ENCODE results near the gene POFUT2.

- no peak for TF ChIP-seq POLR2A (IDR thresholded peaks at IDR 0.05)
- TF ChIP-seq CTCF (IDR thresholded peaks at IDR 0.05 in 8 of 11, conservative IDR thresholded peaks at IDR 0.05 in 3 of 11) = no peak
These were observed 32.7 kb upstream of the POFUT2 start for GRCh38 chr21:45320261-45321025.
